Lower leg skin (tissue), 4 donors: ENCODE measurements around the gene DTL. TPM values are rescaled to one million over a fixed set of nuclear protein-coding genes. Genes with fewer than 3 reads are reported as not detected.

Source experiments
- DNase-seq, 2 donors: peaks; one replicate each; pipeline ENCODE4 v3.0.0-alpha.2; 2019; ENCODE audit warnings: low spot score in 2 of 2
- H3K4me3 ChIP-seq: fragments of 200-600 bp; sonication (generic); 2 replicates; pipeline ENCODE4 v1.5.1; 2017; ENCODE audit warnings: mild to moderate bottlenecking, low read depth; ENCODE audit not compliant: poor library complexity, severe bottlenecking
- POLR2A ChIP-seq, 2 donors: fragments of 450-650 bp; IDR thresholded peaks; one replicate each; pipeline ENCODE4 v1.6.1; 2016 to 2017; ENCODE audit warnings: antibody characterized with exemption in 2 of 2, mild to moderate bottlenecking in 1 of 2, moderate library complexity in 1 of 2
- WGBS, 2 donors: methylation state at CpG; one replicate each; pipeline ENCODE4 v1.1.5; 2018; 5-methylcytosine and 5-hydroxymethylcytosine counted together
- intact Hi-C: fragments of 100-400 bp; cut with DNase I; formaldehyde crosslinking; loops from one replicate; pipeline ENCODE4 v1.15.0; 2023; ENCODE audit warnings: low total_unique reads
- total RNA-seq, 4 donors: library from RNA; depleted of rRNA; stranded (reverse); fragments of >200 nt; gene quantifications; one replicate each; pipeline ENCODE4 v1.1.0, GENCODE V29; 2016
- TF ChIP-seq, protein P1 (sequence below), 3 donors: fragments of 450-650 bp; IDR thresholded peaks; one replicate each; pipeline ENCODE4 v1.5.1; 2016; ENCODE audit warnings: antibody characterized with exemption in 3 of 3, mild to moderate bottlenecking in 3 of 3, moderate library complexity in 2 of 3

Gene DTL
- total RNA-seq, 4 donors from 2014 or later, result 0.23 to 1.2 (median 0.90) TPM

DNA sequence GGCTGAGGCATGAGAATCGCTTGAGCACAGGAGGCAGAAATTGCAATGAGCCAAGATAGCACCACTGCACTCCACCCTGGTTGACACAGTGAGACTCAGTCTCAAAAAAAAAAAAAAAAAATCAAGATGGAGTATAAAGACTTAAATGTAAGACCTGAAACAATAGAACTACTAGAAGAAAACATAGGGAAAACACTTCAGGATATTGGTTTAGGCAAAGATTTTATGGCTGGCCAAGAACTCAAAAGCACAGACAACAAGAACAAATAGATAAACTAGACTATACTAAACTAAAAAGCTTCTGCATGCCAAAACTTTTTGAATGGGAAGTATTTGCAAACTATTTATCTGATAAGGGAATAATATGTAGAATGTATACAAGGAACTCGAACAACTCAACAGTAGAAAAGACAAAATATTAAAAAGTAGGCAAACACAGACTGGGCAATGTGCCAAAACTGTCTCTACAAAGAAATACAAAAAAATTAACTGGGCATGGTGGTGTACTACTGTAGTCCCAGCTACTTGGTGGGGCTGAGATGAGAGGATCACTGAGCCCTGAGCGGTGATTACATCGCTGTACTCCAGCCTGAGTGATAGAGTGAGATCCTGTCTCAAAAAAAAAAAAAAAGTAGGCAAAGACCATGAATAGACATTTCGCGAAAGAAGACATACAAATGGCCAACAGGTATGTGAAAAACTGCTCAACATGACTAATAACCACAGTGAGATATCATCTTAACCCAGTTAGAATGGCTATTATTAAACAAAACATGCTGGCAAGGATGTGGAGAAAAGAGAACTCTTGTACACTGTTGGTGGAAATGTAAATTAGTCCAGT lies 25.3 kb downstream of the DTL start:
- intact Hi-C loops, result no loop called here
- 70 to 74% methylated on average over 6 of the region's 6 CpGs for WGBS, 2 donors
- no peak overlapping the region for H3K4me3 ChIP-seq
- TF ChIP-seq, protein P1, sequence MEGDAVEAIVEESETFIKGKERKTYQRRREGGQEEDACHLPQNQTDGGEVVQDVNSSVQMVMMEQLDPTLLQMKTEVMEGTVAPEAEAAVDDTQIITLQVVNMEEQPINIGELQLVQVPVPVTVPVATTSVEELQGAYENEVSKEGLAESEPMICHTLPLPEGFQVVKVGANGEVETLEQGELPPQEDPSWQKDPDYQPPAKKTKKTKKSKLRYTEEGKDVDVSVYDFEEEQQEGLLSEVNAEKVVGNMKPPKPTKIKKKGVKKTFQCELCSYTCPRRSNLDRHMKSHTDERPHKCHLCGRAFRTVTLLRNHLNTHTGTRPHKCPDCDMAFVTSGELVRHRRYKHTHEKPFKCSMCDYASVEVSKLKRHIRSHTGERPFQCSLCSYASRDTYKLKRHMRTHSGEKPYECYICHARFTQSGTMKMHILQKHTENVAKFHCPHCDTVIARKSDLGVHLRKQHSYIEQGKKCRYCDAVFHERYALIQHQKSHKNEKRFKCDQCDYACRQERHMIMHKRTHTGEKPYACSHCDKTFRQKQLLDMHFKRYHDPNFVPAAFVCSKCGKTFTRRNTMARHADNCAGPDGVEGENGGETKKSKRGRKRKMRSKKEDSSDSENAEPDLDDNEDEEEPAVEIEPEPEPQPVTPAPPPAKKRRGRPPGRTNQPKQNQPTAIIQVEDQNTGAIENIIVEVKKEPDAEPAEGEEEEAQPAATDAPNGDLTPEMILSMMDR (IDR thresholded peaks at IDR 0.05), result no peak
- TF ChIP-seq POLR2A (IDR thresholded peaks at IDR 0.05), result no peak
- no peak for DNase-seq

DNA sequence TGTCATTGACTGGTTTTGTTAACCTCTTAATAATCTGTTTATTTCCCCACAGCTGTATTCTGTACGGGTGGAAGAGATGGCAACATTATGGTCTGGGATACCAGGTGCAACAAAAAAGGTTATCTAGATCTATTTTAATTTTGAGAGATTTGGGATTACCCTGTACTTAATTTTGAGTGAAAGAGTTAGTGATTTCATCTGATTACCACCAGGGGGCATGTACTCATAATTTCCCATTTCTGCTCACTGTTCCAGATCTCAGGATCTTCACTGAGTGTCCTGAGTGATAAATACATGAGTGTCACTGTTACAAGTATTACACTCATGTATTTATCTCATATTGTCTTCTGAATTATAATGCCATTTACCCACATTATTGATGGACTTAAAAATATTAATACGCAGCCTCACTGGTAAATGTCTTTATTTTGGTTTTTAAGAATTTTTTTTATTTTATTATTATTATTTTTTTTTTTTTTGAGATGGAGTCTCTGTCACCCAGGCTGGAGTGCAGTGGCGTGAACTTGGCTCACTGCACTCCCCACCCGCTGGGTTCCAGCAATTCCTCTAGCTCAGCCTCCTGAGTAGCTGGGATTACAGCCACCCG lies 27.4 kb downstream of the DTL start:
- TF ChIP-seq, protein P1 (IDR thresholded peaks at IDR 0.05), result no peak
- TF ChIP-seq POLR2A (IDR thresholded peaks at IDR 0.05), result no peak
- DNase-seq, result no peak
- 81 to 83% methylated on average over 5 of the region's 5 CpGs for whole genome bisulfite sequencing, 2 donors
- no peak overlapping the region for H3K4me3 ChIP-seq
- intact Hi-C loops, result no loop called here

DNA sequence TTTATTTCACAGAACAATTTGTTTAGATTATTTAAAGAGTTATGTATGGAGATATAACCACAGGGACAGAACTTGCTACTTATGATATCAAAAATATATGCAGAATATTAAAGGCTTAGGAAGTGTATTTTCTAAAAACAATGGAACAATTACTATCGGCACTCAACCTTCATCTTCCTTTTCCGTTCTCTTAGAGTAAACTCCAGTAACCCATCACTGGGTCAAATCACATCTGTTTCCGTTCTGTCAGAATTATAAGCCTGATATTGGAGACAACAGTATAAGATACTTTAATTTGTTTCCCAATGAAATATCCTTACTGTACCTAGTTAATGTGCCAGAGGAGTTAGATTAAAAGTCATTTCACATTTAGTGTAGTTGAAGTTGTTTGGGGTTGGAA lies 32.2 kb downstream of the DTL start:
- no peak overlapping the region for H3K4me3 ChIP-seq
- intact Hi-C loops, result loop anchor here (5.0 kb wide), 1 partner anchor 305 kb away; no protein-coding TSS in a partner anchor
- WGBS, 2 donors, result 80 to 87% methylated on average over 3 of the region's 3 CpGs
- DNase-seq, result no peak
- no peak for TF ChIP-seq POLR2A (IDR thresholded peaks at IDR 0.05)
- TF ChIP-seq, protein P1 (IDR thresholded peaks at IDR 0.05), result no peak

DNA sequence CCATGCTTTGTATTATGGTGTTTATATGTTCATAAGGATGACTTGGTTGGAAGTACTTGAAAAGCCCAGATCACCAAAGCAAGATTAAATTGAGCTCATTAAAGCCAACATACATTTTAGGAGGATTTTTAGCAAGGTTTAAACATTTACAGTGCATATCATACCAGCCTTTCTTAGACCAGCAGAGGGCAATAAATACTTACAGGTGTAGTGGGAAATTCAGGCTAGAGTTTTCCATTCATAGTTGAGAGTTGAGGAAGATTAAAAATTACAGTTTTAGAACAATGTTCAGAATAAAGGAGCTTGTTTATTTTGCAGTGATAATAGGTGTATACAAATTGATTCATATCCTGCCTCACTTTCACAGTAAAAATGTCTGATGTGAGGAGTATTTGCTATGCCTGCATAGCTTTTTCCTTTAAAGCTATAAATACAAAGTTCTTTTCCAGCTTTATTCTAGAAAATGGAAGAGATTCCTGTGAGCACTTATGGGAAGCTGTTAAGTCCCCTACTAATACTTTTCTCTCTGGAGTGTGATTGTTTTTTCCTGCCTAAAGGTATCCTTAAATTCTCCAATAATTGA lies 35.3 kb downstream of the DTL start:
- DNase-seq, result no peak
- TF ChIP-seq, protein P1 (IDR thresholded peaks at IDR 0.05), result peak in 1 of 3 donors; percentile 64
- no peak for TF ChIP-seq POLR2A (IDR thresholded peaks at IDR 0.05)
- H3K4me3 ChIP-seq, result no peak overlapping the region
- intact Hi-C loops, result loop anchor here (5.0 to 10.0 kb wide), 2 partner anchors 214 to 381 kb away; partner anchors contain the start of gene PPP2R5A

DNA sequence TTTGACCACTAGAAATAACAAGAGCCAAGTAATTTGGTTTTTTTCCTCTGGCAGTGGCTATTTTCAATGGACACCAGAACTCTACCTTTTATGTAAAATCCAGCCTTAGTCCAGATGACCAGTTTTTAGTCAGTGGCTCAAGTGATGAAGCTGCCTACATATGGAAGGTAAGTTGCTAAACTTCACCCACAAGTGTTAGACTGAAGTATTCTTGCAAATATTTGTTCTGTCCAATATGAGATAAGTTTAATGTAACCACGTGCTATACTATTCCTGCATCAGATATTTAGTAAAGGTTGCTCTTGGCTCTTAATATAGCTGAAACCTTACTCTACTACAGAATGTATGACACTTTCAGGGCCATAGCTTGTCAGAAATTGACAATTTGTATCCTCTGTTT lies 36.5 kb downstream of the DTL start:
- TF ChIP-seq, protein P1 (IDR thresholded peaks at IDR 0.05), result no peak
- TF ChIP-seq POLR2A (IDR thresholded peaks at IDR 0.05), result no peak
- WGBS, 2 donors, result 89 to 100% methylated on average over 1 of the region's 1 CpG
- no peak for DNase-seq
- no peak overlapping the region for H3K4me3 ChIP-seq
- intact Hi-C loops, result loop anchor here (5.0 to 10.0 kb wide), 2 partner anchors 213 to 380 kb away; partner anchors contain the start of gene PPP2R5A
